HG02759 (cell line): ENCODE results near the gene S100Z.
"Not testable (repeated sequence)": the region's sequence is repeated elsewhere in the genome, so short reads cannot be mapped to it uniquely, and the experiment has no call there.

Experiments used
- ATAC-seq: cut with Tn5 transposase; IDR thresholded peaks from one replicate; pipeline ENCODE4 v1.9.1; 2021; ENCODE audit warnings: mild to moderate bottlenecking, moderate library complexity; ENCODE audit not compliant: unreplicated experiment

The S100Z gene

GRCh38 chr5:76822105-76822731, 27.6 kb upstream of the S100Z start:
- ATAC-seq = not testable (repeated sequence)

- not testable (repeated sequence) for ATAC-seq
Measured at GRCh38 chr5:76826416-76826815, 23.4 kb upstream of the S100Z start.

GRCh38 chr5:76831110-76831452, 18.7 kb upstream of the S100Z start:
- ATAC-seq = no peak

- no peak for ATAC-seq
Measured at GRCh38 chr5:76836181-76836580, 13.6 kb upstream of the S100Z start.

GRCh38 chr5:76836585-76836984, 13.2 kb upstream of the S100Z start:
- no peak for ATAC-seq

GRCh38 chr5:76838481-76839261, 11.1 kb upstream of the S100Z start:
- ATAC-seq = no peak

- no peak for ATAC-seq
Measured at GRCh38 chr5:76841361-76841760, 8.5 kb upstream of the S100Z start.

- ATAC-seq = no peak
Measured at GRCh38 chr5:76845890-76846289, 3.9 kb upstream of the S100Z start.

- no peak for ATAC-seq
Measured at GRCh38 chr5:76850543-76851145, 830 bp downstream of the S100Z start.

- ATAC-seq = no peak
Measured at GRCh38 chr5:76851728-76852369, 2.0 kb downstream of the S100Z start.

- no peak for ATAC-seq
Measured at GRCh38 chr5:76852772-76853171, 3.0 kb downstream of the S100Z start.

- ATAC-seq = not testable (repeated sequence)
Measured at GRCh38 chr5:76853741-76854140, 3.9 kb downstream of the S100Z start.

- no peak for ATAC-seq
Measured at GRCh38 chr5:76854644-76855043, 4.8 kb downstream of the S100Z start.

GRCh38 chr5:76855501-76855900, 5.7 kb downstream of the S100Z start:
- ATAC-seq = not testable (repeated sequence)

- no peak for ATAC-seq
Measured at GRCh38 chr5:76855961-76856360, 6.1 kb downstream of the S100Z start.

- ATAC-seq = not testable (repeated sequence)
Measured at GRCh38 chr5:76856800-76857199, 7.0 kb downstream of the S100Z start.

GRCh38 chr5:76859591-76860247, 9.9 kb downstream of the S100Z start:
- ATAC-seq = no peak

GRCh38 chr5:76861612-76862011, 11.8 kb downstream of the S100Z start:
- ATAC-seq = no peak

GRCh38 chr5:76863001-76863400, 13.2 kb downstream of the S100Z start:
- ATAC-seq = no peak

- no peak for ATAC-seq
Measured at GRCh38 chr5:76866503-76866902, 16.7 kb downstream of the S100Z start.

- ATAC-seq = no peak
Measured at GRCh38 chr5:76867038-76867437, 17.2 kb downstream of the S100Z start.
